HG03565 (cell line): Measurements from ENCODE around the gene CPNE5.

Source experiments
- ATAC-seq: cut with Tn5 transposase; IDR thresholded peaks from one replicate; pipeline ENCODE4 v1.9.1; 2021; ENCODE audit warnings: mild to moderate bottlenecking, moderate library complexity; ENCODE audit not compliant: unreplicated experiment

Gene CPNE5

DNA sequence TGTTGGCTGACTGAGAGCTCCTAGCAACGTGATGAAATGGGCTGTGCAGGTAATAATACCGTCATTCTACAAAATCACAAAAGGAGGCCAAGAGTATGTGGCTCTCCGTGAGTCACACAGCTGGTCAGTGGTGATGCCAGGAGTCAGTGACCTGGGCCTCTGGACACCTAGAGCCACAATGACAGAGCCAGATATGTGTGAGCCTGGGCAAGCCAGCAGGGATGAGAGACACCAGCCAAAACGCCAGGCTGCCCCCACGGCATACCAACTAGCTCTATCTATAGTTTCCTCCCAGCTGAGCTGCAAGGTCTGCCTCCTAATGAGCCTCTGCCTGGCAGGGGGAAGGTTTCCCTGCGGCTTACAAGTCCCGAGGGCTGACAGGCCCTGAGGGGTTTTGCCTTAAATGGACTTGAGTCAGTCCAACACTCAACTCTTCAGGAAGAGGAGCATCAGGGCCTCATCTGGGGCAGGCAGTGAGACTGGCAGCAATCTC, 70.0 kb downstream of the CPNE5 start:
- ATAC-seq = no peak

DNA sequence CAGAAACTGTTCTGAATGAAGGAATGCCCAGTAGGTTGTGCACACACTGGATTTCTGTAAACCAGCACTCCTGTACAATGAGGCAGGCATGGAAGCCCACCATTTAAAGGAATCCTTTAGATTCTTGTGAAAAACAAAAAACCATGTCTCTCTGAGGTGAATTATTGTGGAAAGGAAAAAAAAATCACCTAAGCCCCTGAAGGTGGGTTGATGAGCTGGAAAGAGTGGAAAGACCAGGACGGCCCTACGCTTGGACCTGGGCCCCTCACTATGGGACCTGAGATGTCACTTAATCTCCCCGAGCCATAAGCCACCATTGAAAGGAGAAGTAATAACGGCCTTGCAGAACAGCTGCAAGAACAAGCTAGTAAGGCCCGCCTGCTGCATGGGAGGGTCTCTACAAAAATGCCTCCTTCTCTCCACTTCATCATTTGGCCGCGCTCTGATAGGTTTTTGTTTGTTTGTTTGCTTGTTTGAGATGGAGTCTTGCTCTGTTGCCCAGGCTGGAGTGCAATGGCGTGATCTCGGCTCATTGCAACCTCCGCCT, 72.8 kb downstream of the CPNE5 start:
- ATAC-seq = no peak

- no peak for ATAC-seq
Measured at GRCh38 chr6:36765594-36766398, 73.4 kb downstream of the CPNE5 start.

DNA sequence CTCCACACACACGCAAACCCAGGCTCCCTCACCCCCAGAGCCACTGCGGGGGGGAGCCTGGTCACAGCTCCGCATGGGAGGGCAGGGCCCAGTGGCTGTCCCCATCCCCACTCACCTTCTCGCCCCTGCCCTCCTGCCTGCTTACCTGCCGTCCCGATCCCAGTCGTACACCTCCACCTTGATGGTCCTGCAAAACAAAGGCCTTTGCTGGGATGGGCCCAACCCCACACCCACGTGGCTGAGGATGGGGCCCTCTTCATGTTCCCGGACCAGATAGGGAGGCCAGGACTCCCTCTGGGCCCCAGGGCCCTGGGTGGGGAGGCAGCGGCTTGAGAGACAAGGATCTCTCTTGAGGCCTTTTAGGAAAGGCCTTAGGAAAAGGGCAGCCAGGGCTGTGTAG, 74.1 kb downstream of the CPNE5 start:
- no peak for ATAC-seq

DNA sequence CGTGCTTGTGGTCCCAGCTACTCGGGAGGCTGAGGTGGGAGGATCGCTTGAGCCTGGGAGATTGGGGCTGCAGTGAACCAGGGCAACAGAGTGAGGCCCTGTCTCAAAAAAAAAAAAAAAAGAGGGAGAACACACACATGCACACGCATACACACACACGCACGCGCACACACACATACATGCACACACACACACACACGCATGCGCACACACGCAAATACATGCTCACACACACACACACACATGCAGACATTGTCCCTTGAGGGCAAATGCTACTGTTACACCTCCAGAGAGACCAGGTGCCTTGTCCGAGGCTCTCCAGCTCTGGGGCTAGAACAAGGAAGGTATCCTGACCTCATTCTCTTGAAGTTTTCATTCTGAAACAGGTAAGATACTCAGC, 77.1 kb downstream of the CPNE5 start:
- ATAC-seq = no peak

GRCh38 chr6:36760685-36761435, 78.4 kb downstream of the CPNE5 start:
- ATAC-seq = no peak

DNA sequence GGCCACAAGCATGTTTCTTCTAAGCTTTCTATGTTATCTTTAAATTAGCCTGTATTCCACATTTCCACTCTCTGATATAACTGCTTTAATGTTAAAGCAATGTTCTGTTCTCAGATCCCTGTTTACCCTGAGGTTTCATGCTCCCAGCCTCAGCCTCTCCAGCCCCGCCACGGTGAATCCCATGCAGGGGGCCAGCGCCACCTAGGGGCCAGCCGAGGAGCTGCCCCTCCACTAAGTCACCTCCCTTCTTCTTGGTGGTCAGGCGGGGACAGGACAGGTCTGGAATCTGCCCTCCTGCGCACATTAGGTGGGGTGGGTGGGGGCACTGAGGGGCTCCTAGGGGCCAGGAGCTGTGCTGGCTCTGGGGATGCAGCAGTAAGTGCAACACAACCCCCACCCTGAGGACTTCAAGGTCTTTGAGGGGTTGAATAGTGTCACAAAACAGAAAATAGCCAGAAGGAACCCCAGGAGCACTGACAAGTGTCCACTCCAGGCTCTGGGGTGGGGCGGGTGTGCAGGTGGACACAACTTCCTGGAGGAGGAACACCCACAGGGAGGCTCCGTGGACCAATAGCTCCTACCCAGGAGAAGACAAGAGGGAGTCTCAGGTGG, 80.0 kb downstream of the CPNE5 start:
- ATAC-seq = peak; percentile 40

DNA sequence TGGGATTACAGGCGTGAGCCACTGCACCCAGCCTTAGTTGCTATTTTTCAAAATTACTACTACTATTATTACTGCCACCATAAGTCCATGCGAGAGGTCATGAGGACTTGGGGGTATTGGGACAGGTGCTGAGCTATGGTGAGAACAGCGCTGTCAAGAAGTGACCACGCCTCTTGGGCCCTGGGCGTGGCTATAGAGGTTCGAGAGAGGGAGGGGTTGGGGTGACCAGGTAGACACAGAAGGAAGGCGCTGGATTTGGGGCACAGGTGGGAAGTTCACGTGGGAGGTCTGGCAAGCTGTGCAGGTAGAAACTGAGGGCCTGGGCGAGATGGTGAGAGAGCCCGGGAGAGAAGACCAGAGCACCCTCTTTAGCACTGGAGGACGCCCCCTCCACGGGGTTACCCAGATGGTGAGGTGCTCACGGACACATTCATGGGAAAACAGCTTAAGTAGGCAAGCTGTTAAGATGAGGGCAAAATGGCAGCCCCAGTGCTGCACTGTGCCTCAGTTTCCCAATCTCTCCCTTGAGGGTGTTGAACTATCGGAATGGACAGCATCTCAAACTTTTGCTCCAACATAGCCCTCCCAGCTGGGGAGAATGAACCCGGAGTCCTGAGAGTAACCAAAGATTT, 80.6 kb downstream of the CPNE5 start:
- no peak for ATAC-seq

GRCh38 chr6:36757943-36758508, 81.2 kb downstream of the CPNE5 start:
- ATAC-seq = no peak

- no peak for ATAC-seq
Measured at GRCh38 chr6:36757206-36757605, 82.0 kb downstream of the CPNE5 start.

GRCh38 chr6:36756786-36757185, 82.5 kb downstream of the CPNE5 start:
- ATAC-seq = no peak

GRCh38 chr6:36755435-36756348, 83.6 kb downstream of the CPNE5 start:
- ATAC-seq = peak; percentile 37

- no peak for ATAC-seq
Measured at GRCh38 chr6:36754582-36755434, 84.4 kb downstream of the CPNE5 start.

GRCh38 chr6:36753671-36754405, 85.4 kb downstream of the CPNE5 start:
- no peak for ATAC-seq

- no peak for ATAC-seq
Measured at GRCh38 chr6:36752886-36753506, 86.2 kb downstream of the CPNE5 start.

DNA sequence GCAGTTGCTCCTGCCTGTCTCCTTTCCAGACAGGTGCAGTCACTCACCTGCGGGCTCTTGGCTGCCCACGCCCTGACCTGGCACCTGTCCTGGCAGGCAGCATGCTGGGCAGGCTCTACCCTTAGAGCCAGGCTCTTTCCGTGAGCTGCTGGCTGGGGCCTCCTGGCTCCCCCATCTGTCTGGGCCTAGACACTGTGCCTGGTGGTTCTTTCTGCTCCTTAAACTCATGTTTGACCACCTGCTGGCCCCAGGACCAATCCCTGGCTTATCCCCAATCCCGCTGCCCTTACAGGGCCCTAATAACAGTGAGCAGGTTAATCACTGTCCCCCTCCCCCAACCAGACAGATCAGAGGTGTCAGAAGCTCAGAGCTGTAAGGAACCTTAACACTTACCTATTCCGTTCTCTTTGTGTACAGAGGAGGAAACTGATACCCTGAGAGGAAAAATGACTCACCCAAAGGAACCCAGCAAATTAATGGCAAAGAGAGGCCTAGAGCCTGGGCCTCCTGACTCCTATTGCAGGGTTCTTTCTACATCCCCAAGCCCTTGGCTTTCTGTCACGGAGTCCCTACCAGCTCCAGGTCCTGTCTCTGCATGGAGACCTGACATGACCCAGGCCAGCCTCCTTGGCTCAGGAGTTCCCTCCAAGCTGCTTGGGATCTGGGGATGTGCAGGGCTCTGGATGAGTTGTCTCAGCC, 86.9 kb downstream of the CPNE5 start:
- ATAC-seq = no peak

DNA sequence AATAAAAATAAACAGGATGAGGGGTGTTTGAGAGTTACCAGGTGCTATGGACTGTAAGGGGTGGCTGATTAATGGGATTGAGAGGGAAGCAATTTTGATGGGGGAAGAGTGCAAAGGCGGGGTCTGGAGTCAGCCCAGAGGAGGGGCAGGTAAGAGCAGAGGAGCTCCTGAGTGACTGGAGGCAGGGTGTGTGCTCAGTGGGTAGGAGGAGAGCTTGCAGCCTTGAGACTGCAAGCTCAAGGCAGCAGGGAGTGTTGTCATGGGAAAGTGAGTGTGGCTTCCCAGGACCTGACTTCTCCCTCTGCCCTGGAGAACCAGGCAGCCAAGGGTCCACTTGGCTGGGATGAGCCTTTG, 87.4 kb downstream of the CPNE5 start:
- no peak for ATAC-seq
